NCI-H446 (cell line): Measurements from ENCODE around the gene RTN4.

Experiments
- DNase-seq, 2 experiments: peaks; one replicate each; lab custom pipeline; 2025; lab: John Stamatoyannopoulos, UW

Gene RTN4

GRCh38 chr2:55033076-55033742 lies 17.0 kb downstream of the RTN4 start:
- no peak for DNase-seq

- DNase-seq, result no peak
Measured at GRCh38 chr2:55031505-55031904, 18.7 kb downstream of the RTN4 start.

GRCh38 chr2:55030766-55031165 lies 19.5 kb downstream of the RTN4 start:
- no peak for DNase-seq

- no peak for DNase-seq
Measured at GRCh38 chr2:55029098-55029497, 21.2 kb downstream of the RTN4 start.

GRCh38 chr2:55027226-55027625 lies 23.0 kb downstream of the RTN4 start:
- DNase-seq, result no peak

- no peak for DNase-seq
Measured at GRCh38 chr2:55026202-55026601, 24.0 kb downstream of the RTN4 start.

GRCh38 chr2:55025627-55026026 lies 24.6 kb downstream of the RTN4 start:
- DNase-seq, result no peak

GRCh38 chr2:55025082-55025481 lies 25.2 kb downstream of the RTN4 start:
- no peak for DNase-seq

GRCh38 chr2:55022476-55022875 lies 27.8 kb downstream of the RTN4 start:
- no peak for DNase-seq

GRCh38 chr2:55019526-55020258 lies 30.6 kb downstream of the RTN4 start:
- DNase-seq, result no peak

- DNase-seq, result no peak
Measured at GRCh38 chr2:55018619-55019018, 31.6 kb downstream of the RTN4 start.

GRCh38 chr2:55017880-55018279 lies 32.4 kb downstream of the RTN4 start:
- no peak for DNase-seq

- no peak for DNase-seq
Measured at GRCh38 chr2:55017428-55017827, 32.8 kb downstream of the RTN4 start.

- DNase-seq, result peak; percentile 53 to 84
Measured at GRCh38 chr2:55014962-55015939, 35.0 kb downstream of the RTN4 start.

- no peak for DNase-seq
Measured at GRCh38 chr2:55013936-55014335, 36.3 kb downstream of the RTN4 start.

GRCh38 chr2:55012672-55013484 lies 37.4 kb downstream of the RTN4 start:
- no peak for DNase-seq

GRCh38 chr2:55011831-55012671 lies 38.2 kb downstream of the RTN4 start:
- DNase-seq, result no peak

- DNase-seq, result no peak
Measured at GRCh38 chr2:55010915-55011314, 39.3 kb downstream of the RTN4 start.

GRCh38 chr2:55010149-55010591 lies 40.1 kb downstream of the RTN4 start:
- DNase-seq, result peak; percentile 46 to 55

GRCh38 chr2:55009277-55010060 lies 40.8 kb downstream of the RTN4 start:
- DNase-seq, result no peak
